Epithelial cell of esophagus (primary cell): ENCODE data around the gene SLC35D3.
"Not testable (repeated sequence)": the region's sequence is repeated elsewhere in the genome, so short reads cannot be mapped to it uniquely, and the experiment has no call there.

Source experiments
- DNase-seq: peaks from one replicate; pipeline ENCODE4 v3.0.0; 2010; ENCODE audit warnings: low read depth
- H3K4me3 ChIP-seq: 2 replicates; pipeline ENCODE4 v1.5.1; 2011; ENCODE audit warnings: mild to moderate bottlenecking, low read length, control low read depth
- TF ChIP-seq, protein P1 (sequence below): IDR thresholded peaks from 2 replicates; pipeline ENCODE4 v1.5.1; 2011; ENCODE audit warnings: low read depth, mild to moderate bottlenecking, low read length, control low read depth, inconsistent platforms; ENCODE audit not compliant: insufficient read depth; ENCODE audit errors: missing control alignments

SLC35D3 gene

DNA sequence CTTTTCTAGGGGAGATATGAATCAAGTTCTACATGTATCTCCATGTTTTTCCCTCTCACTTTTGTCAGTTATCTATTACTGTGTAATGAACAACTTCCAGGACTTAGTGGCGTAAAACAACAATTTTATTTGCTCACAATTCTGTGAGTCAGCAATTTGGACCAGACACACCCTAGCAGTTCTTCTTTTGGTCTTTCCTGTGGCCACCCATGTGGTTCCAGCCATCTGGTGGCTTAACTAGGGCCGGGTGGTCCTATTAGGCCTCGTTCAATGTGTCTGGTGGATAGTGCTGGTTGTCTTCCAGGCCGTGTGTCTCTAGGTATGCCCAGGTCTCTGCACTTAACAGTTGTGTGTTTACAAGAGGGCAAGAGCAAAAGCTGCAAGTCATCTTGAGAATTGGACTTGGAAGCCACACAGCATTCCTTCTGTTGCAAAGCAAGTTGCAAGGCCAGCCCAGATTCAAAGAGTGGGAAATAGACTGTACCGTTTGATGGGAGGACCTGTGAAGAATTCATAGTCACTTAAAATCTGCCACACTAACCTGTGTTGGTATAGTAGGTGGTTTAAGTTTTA is 20.8 kb upstream of the SLC35D3 start:
- DNase-seq, result no peak
- no peak overlapping the region for H3K4me3 ChIP-seq

DNA sequence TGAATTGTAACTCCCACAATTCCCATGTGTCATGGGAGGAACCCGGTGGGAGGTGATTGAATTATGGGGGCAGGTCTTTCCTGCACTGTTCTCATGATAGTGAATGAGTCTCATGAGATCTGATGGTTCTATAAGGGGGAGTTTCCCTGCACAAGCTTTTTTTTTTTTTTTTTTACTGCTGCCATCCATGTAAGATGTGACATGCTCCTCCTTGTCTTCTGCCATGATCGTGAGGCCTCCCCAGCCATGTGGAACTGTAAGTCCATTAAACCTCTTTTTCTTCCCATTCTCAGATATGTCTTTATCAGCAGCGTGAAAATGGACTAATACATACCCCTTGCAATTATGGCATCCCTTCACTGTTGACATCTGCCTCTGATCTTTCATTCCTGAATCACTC is 17.6 kb upstream of the SLC35D3 start:
- DNase-seq, H3K4me3 ChIP-seq: not testable (repeated sequence)

More for the DNA sequence above, 20.8 kb upstream of the SLC35D3 start:
- TF ChIP-seq, protein P1, sequence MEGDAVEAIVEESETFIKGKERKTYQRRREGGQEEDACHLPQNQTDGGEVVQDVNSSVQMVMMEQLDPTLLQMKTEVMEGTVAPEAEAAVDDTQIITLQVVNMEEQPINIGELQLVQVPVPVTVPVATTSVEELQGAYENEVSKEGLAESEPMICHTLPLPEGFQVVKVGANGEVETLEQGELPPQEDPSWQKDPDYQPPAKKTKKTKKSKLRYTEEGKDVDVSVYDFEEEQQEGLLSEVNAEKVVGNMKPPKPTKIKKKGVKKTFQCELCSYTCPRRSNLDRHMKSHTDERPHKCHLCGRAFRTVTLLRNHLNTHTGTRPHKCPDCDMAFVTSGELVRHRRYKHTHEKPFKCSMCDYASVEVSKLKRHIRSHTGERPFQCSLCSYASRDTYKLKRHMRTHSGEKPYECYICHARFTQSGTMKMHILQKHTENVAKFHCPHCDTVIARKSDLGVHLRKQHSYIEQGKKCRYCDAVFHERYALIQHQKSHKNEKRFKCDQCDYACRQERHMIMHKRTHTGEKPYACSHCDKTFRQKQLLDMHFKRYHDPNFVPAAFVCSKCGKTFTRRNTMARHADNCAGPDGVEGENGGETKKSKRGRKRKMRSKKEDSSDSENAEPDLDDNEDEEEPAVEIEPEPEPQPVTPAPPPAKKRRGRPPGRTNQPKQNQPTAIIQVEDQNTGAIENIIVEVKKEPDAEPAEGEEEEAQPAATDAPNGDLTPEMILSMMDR, result no peak

DNA sequence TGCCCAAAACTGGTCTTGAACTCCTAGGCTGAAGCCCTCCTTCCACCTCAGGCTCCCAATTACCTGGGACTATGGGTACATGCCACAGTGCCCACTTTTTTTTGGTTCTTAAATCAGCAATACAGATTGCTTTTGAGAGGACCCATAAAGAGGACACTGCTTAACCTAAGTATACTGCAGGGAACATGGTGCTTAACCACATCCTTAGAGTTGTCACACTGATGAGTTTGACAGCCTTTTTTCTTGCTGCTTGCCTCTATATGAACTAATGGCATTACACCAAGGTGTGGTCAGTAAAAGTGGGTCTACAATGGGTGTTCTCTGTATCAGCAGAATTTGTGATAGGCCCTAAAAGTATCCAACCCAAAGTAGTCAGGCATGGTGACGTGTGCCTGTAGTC is 7.2 kb upstream of the SLC35D3 start:
- H3K4me3 ChIP-seq, result no peak overlapping the region
- DNase-seq, result no peak
- TF ChIP-seq, protein P1, result no peak

DNA sequence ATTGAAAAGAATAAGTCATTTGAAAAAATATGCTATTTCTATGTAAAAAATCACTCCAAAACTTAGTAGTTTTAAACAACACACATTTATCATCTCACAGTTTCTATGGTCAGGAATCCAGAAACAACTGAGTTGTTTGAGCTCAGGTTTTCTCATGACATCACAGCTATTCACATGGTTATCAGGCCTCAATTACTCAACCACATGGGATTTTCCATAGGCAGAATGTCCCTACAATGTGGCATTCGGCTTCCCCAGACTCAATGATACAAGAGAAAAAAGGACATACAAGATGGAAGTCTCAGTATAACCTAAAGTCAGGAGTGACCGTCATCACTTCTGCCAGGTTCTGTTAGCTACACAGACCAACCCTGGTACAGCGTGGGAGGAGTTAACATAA is 3.4 kb upstream of the SLC35D3 start:
- no peak overlapping the region for H3K4me3 ChIP-seq
- TF ChIP-seq, protein P1, result no peak
- no peak for DNase-seq

DNA sequence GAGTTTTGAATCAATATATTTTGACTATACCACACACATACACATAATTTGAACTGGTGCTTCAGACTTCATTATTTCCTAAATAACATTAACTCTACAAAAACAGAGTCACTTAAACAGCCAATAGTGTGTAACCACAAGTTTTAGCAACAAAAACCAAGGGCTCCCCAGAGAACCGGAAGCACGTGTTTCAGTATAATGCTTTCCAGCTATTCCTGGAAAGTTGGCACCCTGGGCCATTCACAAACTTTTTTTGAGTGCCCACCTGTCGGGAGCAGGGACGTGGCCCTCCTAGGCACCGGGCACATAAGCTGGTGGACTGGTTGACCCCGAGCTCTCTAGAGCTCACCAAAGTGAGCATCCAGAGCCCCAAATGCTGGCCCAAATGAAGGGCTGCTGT is 1.9 kb upstream of the SLC35D3 start:
- no peak overlapping the region for H3K4me3 ChIP-seq
- DNase-seq, result no peak
- TF ChIP-seq, protein P1, result no peak

DNA sequence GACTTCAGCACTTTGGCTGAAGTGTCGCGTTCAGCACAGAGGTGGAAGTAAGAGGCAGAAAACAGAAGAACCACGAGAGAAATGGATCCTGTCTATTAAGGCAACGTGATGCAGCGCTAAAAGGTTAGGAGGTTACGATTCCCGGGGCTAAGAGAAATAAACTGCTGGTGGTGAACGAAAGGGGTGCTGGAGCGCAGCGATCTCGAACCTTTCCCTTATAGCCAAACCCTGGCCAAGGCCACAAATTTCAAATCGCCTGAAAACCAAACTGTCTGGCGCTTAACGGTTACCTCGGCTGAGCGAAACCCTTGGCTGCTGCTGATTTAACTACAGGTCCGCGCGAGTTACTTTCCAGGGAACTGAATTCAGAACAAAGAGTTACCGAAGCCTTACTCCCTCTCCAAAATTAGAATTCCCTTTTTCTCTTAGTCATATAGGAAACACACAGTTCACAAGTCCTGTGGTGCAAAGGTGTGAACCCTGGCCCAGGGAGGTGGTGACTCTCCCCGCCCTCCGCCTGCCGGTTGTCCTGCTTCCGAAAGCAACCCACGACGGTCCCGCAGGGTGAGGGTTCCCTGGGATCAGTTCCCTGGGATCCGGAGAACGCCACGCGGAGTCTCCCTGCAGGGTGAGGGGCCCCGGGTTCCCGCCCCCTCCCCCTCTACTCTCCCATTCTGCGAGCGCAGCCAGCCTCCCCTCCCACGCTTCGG is 1.3 kb upstream of the SLC35D3 start:
- peak overlapping the region; percentile 38 for H3K4me3 ChIP-seq
- no peak for DNase-seq
- TF ChIP-seq, protein P1, result no peak

DNA sequence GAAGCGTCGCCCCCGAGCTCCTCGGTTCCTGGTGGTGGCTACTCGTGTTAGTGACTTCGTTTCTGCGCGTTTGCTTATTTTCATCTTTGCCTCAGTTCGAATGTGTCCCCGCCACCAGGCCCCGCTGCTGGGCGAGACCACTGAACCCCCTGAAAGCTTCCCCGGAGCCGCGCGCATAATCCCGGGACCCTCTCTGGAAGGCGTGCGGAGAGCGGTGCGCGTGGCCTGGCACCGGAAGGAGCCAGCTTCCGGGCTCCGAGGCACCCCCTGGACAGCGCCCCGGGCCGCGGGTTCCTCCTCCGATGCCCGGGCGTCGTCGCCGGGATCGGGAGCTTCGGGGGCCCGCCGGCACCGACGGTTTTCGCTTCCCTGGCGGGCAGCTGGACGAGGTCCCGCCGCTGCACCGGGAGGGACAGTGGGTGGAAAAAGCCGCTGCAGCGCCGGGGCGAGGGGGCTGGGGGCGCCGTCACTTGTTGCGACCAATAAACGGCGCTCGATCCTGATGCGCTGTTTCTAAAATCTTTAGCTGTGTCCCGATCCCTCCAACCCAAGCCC is 643 bp upstream of the SLC35D3 start:
- TF ChIP-seq, protein P1, result no peak
- peak overlapping the region; percentile 38 for H3K4me3 ChIP-seq
- DNase-seq, result peak; percentile 15
